ENCODE data around the gene DES.

DNA sequence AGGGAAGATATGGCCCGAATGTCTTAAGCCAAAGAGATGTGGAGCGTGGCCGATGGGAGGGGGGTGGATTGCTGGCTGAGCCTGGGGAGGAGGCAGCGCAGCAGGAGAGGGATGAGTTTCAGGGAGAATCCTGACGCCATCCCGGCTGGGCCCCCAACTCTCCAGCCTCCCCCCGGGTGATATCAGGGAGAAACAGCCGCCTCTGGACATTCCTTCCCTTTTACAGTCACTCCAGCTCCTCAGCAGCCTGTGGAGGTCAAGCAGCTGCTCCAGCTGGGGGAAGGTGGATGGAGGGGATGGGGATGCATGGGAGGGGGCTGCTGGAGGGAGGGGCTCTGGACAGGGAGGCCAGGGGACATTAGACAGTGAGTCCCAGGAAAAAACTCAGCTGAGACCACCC is 9.5 kb upstream of the DES start:
- TF ChIP-seq TAF1 (IDR thresholded peaks at IDR 0.05; ENCODE audit: low read depth, low read length), result no peak
- TF ChIP-seq POLR2AphosphoS5 (IDR thresholded peaks at IDR 0.05; ENCODE audit: low read depth, low read length), result no peak
- TF ChIP-seq POLR2A (IDR thresholded peaks at IDR 0.05; ENCODE audit: low read depth, low read length), result no peak
- no peak for TF ChIP-seq SPI1 (IDR thresholded peaks at IDR 0.05; ENCODE audit: low read depth, low read length)
- no peak for TF ChIP-seq PAX5 (IDR thresholded peaks at IDR 0.05; ENCODE audit: insufficient read depth, low read length, severe bottlenecking)
- no peak for TF ChIP-seq POU2F2 (IDR thresholded peaks at IDR 0.05; ENCODE audit: low read depth, low read length)

All from GM12891 (cell line).